Activated CD8-positive, alpha-beta memory T cell treated with anti-CD3 and anti-CD28 coated beads, Interleukin-2, amount 50 U/mL, for 24 hours (primary cell): ENCODE measurements around the gene ZNF512B.
"Not testable (repeated sequence)": the region's sequence is repeated elsewhere in the genome, so short reads cannot be mapped to it uniquely, and the experiment has no call there.

ENCODE experiments used
- DNase-seq: peaks from one replicate; pipeline ENCODE4 v3.0.0-alpha.2; 2020; ENCODE audit errors: extremely low read depth

ZNF512B gene

GRCh38 chr20:63932606-63933160 is 37.0 kb downstream of the ZNF512B start:
- DNase-seq: no peak

- no peak for DNase-seq
These were observed 38.0 kb downstream of the ZNF512B start for GRCh38 chr20:63931735-63932134.

GRCh38 chr20:63930971-63931553 is 38.7 kb downstream of the ZNF512B start:
- no peak for DNase-seq

GRCh38 chr20:63929473-63929883 is 40.3 kb downstream of the ZNF512B start:
- DNase-seq: not testable (repeated sequence)

- no peak for DNase-seq
These were observed 40.7 kb downstream of the ZNF512B start for GRCh38 chr20:63929071-63929470.

- DNase-seq: no peak
These were observed 43.4 kb downstream of the ZNF512B start for GRCh38 chr20:63926298-63926697.

GRCh38 chr20:63924241-63924640 is 45.5 kb downstream of the ZNF512B start:
- DNase-seq: no peak

GRCh38 chr20:63923651-63924050 is 46.1 kb downstream of the ZNF512B start:
- no peak for DNase-seq

- no peak for DNase-seq
These were observed 49.5 kb downstream of the ZNF512B start for GRCh38 chr20:63920226-63920625.

- DNase-seq: no peak
These were observed 50.6 kb downstream of the ZNF512B start for GRCh38 chr20:63919130-63919529.

- no peak for DNase-seq
These were observed 51.9 kb downstream of the ZNF512B start for GRCh38 chr20:63917811-63918210.

GRCh38 chr20:63916371-63916939 is 53.3 kb downstream of the ZNF512B start:
- not testable (repeated sequence) for DNase-seq

GRCh38 chr20:63915471-63915870 is 54.3 kb downstream of the ZNF512B start:
- no peak for DNase-seq

GRCh38 chr20:63913768-63914167 is 56.0 kb downstream of the ZNF512B start:
- no peak for DNase-seq

GRCh38 chr20:63911176-63911575 is 58.6 kb downstream of the ZNF512B start:
- DNase-seq: no peak

GRCh38 chr20:63908008-63908682 is 61.6 kb downstream of the ZNF512B start:
- DNase-seq: no peak
